Measurements from ENCODE around the gene MROH2B.

Gene MROH2B

DNA sequence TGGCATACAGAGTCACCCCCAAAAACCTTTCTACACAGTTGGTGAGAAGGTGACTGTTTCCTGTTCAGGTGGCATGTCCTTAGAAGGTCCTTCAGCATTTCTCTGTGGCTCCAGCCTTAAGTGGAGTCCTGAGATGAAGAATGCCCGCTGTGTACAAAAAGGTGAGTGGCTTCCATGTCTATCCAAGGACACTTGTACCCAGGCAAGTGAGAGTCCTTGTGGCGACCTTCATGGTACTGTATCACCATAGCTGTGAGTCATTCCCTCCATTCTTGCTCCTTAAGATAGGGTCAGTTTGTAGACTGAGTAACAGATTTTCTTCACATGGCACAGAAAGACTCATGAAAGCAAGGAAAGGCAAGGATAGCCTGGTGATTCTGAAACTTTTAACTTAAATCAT, 98.7 kb downstream of the MROH2B start:
- DNase-seq (ENCODE audit: low read depth), result no peak

DNA sequence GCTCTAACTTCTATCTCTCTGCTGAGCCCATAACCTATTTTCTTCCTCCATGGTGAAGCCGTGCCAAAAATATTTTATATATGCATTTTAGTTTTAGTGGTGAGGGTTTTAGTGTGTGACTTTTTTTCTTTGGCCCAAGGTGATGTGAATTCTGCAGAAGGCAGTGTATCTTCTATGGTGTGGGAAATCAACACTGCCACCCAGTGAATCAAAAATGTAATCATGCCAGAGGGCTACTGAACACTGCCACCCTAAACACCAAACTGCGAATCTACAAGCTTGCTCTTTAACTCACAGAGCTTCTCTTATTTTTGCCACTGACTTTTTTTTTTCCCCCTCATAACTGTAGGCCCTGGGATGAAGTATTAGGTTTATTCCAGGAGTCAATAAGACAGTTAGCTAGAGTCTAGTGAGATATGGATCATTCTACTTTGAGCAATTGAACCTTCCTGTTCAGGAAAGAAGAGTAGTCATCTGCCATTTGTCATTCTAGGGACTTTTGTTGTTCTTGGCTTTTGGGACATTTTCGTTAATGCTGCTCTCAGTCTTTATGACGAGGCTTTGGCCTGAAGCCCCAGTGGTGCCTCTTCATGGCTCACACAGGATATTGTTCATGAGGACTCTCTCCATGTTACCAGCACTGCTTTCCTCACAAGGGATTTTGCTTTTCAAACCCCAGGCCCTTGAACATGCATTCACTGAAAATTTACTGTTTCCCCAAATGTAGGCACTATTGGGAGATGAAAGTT, 108.8 kb downstream of the MROH2B start:
- no peak for DNase-seq (ENCODE audit: low read depth)

DNA sequence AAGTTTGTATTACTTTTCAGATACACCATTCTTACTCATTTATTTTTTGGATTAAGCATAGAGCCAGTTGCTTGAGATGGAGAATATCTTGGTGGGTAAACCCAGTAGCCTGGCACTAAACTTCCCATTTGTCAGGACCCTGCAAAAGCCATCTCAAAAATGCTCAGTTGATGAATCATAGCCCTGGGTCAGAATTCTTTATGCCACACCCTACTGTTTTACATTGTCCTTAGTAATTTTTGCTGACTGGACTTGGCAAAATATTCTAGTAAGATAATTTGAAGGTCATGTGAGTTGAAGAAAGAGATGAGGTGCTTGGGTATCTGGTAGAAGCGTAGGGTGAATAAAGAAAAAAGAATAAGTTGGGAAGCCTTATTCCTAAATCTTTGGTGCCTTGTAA, 111.1 kb downstream of the MROH2B start:
- no peak for DNase-seq (ENCODE audit: low read depth)

DNA sequence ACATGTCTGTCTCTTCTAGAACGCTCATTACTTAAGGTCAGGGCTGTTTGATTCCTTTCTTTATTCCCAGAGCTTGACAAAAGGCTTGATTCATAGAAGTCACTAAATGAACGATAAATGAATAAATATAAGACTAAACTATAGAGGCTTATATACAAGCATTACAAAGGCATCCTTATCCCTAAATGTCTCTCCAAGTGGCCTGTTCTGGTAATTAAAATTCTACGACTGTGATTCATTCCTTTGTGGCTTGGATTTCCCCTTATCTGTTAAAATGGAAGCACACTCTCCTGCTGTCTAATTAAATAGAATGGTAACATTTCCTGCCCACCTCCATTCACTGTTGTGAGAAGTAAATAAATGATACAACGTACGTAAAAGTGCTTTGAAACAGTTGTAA, 112.3 kb downstream of the MROH2B start:
- no peak for DNase-seq (ENCODE audit: low read depth)

DNA sequence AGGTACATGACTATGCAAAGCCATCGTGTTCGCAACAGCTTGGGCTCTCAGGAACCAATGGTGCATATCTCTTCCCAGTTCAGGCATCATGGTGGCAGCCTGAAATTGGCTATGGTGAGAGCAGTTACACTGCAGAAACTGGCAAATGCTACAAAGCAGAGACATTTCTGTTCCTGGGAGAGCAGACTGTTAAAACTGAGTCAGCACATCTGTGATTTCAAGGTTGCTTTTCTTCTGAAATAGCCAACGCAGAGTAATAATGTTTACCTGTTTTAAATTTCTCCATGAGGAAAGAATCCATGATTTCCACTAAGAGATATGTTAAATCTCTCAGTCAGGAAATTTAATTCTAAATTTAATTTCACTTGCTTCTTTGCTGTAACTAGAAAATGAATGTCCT, 114.1 kb downstream of the MROH2B start:
- no peak for DNase-seq (ENCODE audit: low read depth)

DNA sequence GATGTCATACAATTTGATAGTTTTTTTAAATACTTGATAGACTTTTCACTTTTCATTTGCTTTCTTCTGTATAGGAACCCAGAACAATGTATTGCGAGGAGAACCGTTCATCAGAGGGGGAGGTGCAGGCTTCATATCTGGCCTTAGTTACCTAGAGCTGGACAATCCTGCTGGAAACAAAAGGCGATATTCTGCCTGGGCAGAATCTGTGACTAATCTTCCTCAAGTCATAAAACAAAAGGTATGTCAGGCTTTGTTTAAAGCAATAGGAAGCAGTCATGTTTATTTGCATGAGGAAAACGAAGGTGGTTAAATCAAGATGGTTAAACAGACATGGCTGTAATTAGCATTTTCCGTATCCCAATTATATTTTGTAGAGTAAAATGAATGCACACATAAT, 115.8 kb downstream of the MROH2B start:
- DNase-seq (ENCODE audit: low read depth), result no peak
